OCI-LY3 (cell line): ENCODE data around the gene ZNF697.

Experiments
- H2AFZ ChIP-seq: fragments of 200-600, 300-600 bp; shearing (Covaris generic); 2 replicates; pipeline ENCODE4 v1.6.0; 2014; ENCODE audit warnings: antibody characterized with exemption, low read depth, low read length
- H3K27ac ChIP-seq: fragments of 200-600, 300-600 bp; sonication (generic); 2 replicates; pipeline ENCODE4 v1.5.1; 2014; ENCODE audit warnings: mild to moderate bottlenecking, low read length, moderate library complexity, mixed read lengths
- H3K27me3 ChIP-seq: fragments of 200-600, 300-600 bp; sonication (generic); 2 replicates; pipeline ENCODE4 v1.6.1; 2014; ENCODE audit warnings: low read depth, low read length, mixed read lengths
- H3K36me3 ChIP-seq: fragments of 200-600, 300-600 bp; sonication (generic); replicated peaks from 2 replicates; pipeline ENCODE3; 2014; ENCODE audit warnings: low read depth, low read length, mixed read lengths
- H3K4me1 ChIP-seq: fragments of 300-600, 200-600 bp; sonication (generic); 2 replicates; pipeline ENCODE4 v1.6.1; 2014; ENCODE audit warnings: low read length, mixed read lengths
- H3K4me2 ChIP-seq: fragments of 200-600, 300-600 bp; sonication (generic); 2 replicates; pipeline ENCODE4 v1.6.1; 2014; ENCODE audit warnings: low read length, mixed read lengths
- H3K4me3 ChIP-seq: fragments of 300-600, 200-600 bp; sonication (generic); 2 replicates; pipeline ENCODE4 v1.5.1; 2014; ENCODE audit warnings: antibody characterized with exemption, mild to moderate bottlenecking, low read length, moderate library complexity
- H3K79me2 ChIP-seq: fragments of 300-600, 200-600 bp; shearing (Covaris generic); 2 replicates; pipeline ENCODE4 v1.6.1; 2014; ENCODE audit warnings: mild to moderate bottlenecking, low read length, mixed read lengths
- H3K9ac ChIP-seq: fragments of 300-600, 200-600 bp; shearing (Covaris generic); 2 replicates; pipeline ENCODE4 v1.6.0; 2014; ENCODE audit warnings: mild to moderate bottlenecking, low read length, moderate library complexity
- H3K9me3 ChIP-seq: fragments of 200-600, 300-600 bp; shearing (Covaris generic); 2 replicates; pipeline ENCODE4 v1.6.1; 2014; ENCODE audit warnings: low read length, mixed read lengths; ENCODE audit not compliant: insufficient read depth
- H4K20me1 ChIP-seq: fragments of 200-600, 300-600 bp; sonication (generic); 2 replicates; pipeline ENCODE4 v1.6.1; 2016; ENCODE audit warnings: low read length, mixed read lengths; ENCODE audit not compliant: insufficient read depth
- EZH2phosphoT487 ChIP-seq: fragments of 200-600 bp; shearing (Covaris generic); IDR thresholded peaks from 2 replicates; pipeline ENCODE4 v1.6.1; 2018; ENCODE audit warnings: antibody characterized with exemption, mixed run types, low read depth
- TF ChIP-seq, protein P1 (sequence below): fragments of 200-600, 300-600 bp; sonication (generic); IDR thresholded peaks from 2 replicates; pipeline ENCODE4 v1.5.1; 2014; ENCODE audit warnings: antibody characterized with exemption, low read length, low read depth

Gene ZNF697

DNA sequence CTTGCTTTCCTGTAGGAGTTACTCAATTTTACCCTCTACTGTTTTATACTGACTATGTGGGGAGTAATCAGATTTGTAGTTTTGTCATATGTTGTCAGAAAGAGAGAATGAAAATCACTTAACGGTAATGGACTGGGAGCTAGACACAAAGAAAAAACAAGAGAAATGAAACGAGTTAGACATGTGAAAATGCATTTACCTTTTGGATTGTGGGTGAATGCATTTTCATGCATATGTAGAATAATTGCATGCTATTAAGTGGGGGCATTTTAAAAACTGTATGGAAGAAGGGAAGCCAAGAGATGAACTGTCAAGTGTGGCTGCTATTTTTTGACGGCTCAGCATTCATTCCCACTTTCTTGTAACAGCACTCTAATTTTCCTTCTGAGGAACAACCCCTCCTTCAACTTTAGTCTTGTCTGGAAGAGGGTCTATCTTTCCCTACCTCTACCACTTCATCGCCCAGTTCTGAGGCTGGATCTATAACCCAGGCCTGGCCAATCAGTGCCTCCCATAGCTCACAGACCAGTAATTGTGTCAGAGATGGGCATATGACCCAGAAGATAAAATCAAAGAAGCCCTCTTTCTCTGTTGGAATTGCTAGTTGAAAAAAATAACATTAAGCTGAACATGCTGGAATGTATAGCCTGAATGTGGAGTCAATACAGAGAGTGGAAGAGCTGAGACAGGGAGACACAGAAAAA is 5.2 kb upstream of the ZNF697 start:
- Histone ChIP-seq H2AFZ (no peak overlapping the region), H3K4me2 (no peak overlapping the region), H3K36me3 (no peaks in the 10 kb centered on the region), H3K9ac (no peak overlapping the region), H3K9me3 (no peaks in the 10 kb centered on the region), H3K4me1 (no peaks in the 10 kb centered on the region), H3K27ac (no peak overlapping the region), H3K4me3 (no peak overlapping the region), H3K79me2 (no peaks in the 10 kb centered on the region), H4K20me1 (no peaks in the 10 kb centered on the region), H3K27me3 (peaks cover 85% of the 10 kb centered on the region)
- TF ChIP-seq, protein P1, sequence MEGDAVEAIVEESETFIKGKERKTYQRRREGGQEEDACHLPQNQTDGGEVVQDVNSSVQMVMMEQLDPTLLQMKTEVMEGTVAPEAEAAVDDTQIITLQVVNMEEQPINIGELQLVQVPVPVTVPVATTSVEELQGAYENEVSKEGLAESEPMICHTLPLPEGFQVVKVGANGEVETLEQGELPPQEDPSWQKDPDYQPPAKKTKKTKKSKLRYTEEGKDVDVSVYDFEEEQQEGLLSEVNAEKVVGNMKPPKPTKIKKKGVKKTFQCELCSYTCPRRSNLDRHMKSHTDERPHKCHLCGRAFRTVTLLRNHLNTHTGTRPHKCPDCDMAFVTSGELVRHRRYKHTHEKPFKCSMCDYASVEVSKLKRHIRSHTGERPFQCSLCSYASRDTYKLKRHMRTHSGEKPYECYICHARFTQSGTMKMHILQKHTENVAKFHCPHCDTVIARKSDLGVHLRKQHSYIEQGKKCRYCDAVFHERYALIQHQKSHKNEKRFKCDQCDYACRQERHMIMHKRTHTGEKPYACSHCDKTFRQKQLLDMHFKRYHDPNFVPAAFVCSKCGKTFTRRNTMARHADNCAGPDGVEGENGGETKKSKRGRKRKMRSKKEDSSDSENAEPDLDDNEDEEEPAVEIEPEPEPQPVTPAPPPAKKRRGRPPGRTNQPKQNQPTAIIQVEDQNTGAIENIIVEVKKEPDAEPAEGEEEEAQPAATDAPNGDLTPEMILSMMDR: no peak
- TF ChIP-seq EZH2phosphoT487: no peak

DNA sequence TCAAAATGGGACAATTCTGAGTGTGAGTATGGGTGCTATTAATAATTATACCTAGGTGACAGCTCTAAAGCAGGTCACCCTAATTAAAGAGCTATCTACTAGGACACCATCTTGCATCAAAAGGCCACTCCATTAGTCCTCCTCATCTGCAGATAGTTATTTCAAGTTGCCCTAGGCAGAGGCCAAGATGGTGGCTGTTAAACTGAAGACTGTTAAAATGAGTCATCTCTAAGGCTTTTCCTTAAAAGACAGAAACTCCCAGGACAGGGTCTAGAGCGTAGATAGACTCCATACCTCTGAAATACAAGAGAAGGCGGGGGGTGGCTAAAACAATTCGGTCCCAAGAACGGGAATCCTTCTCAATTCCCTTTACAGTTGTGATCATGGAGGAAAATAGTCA is 4.5 kb upstream of the ZNF697 start:
- H4K20me1 ChIP-seq: no peaks in the 10 kb centered on the region

DNA sequence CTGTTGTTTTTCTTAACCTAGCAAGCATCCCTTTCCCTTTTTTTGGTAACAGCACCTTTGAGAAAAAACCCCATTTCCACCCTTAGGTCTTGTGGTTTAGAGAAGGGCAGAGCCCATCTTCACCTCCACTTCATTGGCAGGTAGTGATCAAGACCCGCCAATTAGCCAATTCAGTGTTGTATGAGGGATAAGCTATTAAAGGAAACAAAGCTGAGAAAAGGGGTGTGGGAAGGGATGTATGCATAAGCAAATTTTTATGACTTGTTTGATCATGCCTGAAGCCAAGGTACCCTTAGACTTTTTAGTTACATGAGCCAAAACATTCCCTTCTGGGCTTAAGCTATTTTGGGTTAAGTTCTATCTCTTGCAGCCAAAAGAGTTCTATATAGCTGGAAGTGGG is 3.6 kb upstream of the ZNF697 start:
- no peaks in the 10 kb centered on the region for H3K79me2 ChIP-seq
- no peak overlapping the region for H3K27ac ChIP-seq
- no peaks in the 10 kb centered on the region for H3K9me3 ChIP-seq
- no peaks in the 10 kb centered on the region for H4K20me1 ChIP-seq
- H3K4me2 ChIP-seq: no peak overlapping the region
- H3K36me3 ChIP-seq: no peaks in the 10 kb centered on the region
- TF ChIP-seq, protein P1: no peak
- TF ChIP-seq EZH2phosphoT487: no peak
- H2AFZ ChIP-seq: no peak overlapping the region
- H3K4me1 ChIP-seq: no peaks in the 10 kb centered on the region
- H3K4me3 ChIP-seq: no peak overlapping the region
- H3K9ac ChIP-seq: no peak overlapping the region
- H3K27me3 ChIP-seq: peaks cover 72% of the 10 kb centered on the region

More for the DNA sequence above, 4.5 kb upstream of the ZNF697 start:
- no peaks in the 10 kb centered on the region for H3K9me3 ChIP-seq
- peaks cover 80% of the 10 kb centered on the region for H3K27me3 ChIP-seq
- H3K79me2 ChIP-seq: no peaks in the 10 kb centered on the region
- H2AFZ ChIP-seq: no peak overlapping the region
- H3K9ac ChIP-seq: no peak overlapping the region
- H3K36me3 ChIP-seq: no peaks in the 10 kb centered on the region
- no peak overlapping the region for H3K27ac ChIP-seq
- no peak for TF ChIP-seq EZH2phosphoT487
- TF ChIP-seq, protein P1: no peak
- H3K4me2 ChIP-seq: no peak overlapping the region
- no peaks in the 10 kb centered on the region for H3K4me1 ChIP-seq
- no peak overlapping the region for H3K4me3 ChIP-seq

DNA sequence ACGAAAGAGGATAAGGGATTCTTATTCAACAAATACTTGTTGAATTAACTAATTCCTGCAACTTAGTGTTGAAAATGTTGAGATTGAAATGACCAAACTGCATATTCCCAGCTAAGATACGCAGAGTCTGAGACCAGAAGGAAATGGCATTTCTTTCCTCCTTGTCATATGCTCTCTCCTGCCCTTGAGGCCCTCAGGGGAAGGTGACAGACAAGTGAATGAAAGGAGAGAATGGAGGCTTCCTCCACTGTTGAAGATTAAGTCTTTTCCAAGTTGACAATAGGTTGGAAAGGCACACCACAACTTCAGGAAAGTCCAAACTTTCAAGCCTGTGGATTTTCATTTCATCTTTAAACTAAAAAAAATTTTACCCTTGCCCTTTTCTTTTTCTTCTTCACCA is 3.1 kb upstream of the ZNF697 start:
- Histone ChIP-seq H3K27me3 (peaks cover 67% of the 10 kb centered on the region), H3K36me3 (no peaks in the 10 kb centered on the region), H3K9me3 (no peaks in the 10 kb centered on the region), H3K79me2 (no peaks in the 10 kb centered on the region), H4K20me1 (no peaks in the 10 kb centered on the region), H3K9ac (no peak overlapping the region), H3K4me3 (no peak overlapping the region), H2AFZ (no peak overlapping the region), H3K27ac (no peak overlapping the region), H3K4me2 (no peak overlapping the region), H3K4me1 (no peaks in the 10 kb centered on the region)
- no peak for TF ChIP-seq EZH2phosphoT487
- TF ChIP-seq, protein P1: no peak
